Left hindlimb (tissue), 1 donor: ENCODE results near the gene KCNQ1OT1.

Source experiments
- DNase-seq: peaks from one replicate; pipeline ENCODE4 v3.0.0-alpha.2; 2018

The KCNQ1OT1 gene

DNA sequence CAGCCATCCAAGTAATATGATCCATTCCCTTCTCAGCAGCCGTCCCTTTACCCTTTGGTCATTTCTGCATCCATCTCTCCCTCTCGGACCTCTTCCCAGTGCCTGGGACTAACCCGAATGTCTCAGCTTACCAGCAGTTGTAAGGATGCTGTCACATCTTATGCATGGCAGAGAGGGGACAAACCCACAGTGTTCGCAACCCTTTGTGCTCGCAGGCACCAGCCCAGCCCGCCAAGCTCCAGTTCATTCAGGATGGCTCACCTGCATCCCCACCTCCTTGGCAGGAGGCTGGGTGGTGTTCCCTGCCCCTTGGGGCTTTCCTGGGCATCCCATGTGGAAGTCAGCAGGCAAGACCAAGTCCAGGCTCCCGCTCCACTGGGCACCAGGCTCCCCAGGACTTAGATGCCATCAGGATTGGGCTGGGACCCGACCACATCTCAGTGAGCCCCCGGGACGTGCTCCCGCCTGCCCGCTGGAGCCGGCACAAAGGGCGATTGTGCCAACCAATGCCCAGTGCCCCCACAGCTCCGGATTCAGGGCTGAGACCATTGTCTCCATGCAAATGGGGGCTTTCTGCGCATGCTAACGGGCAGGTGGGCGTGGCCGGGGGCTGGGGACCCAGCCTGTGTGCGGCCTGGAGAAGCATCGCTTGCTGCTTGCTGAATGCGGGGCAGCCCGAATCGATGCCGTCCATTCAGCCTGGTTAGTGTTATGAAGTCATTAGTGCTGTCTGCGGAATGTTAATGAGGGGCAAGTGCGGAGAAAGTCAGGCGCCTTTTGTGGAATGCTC lies 108.6 kb downstream of the KCNQ1OT1 start:
- DNase-seq = no peak

DNA sequence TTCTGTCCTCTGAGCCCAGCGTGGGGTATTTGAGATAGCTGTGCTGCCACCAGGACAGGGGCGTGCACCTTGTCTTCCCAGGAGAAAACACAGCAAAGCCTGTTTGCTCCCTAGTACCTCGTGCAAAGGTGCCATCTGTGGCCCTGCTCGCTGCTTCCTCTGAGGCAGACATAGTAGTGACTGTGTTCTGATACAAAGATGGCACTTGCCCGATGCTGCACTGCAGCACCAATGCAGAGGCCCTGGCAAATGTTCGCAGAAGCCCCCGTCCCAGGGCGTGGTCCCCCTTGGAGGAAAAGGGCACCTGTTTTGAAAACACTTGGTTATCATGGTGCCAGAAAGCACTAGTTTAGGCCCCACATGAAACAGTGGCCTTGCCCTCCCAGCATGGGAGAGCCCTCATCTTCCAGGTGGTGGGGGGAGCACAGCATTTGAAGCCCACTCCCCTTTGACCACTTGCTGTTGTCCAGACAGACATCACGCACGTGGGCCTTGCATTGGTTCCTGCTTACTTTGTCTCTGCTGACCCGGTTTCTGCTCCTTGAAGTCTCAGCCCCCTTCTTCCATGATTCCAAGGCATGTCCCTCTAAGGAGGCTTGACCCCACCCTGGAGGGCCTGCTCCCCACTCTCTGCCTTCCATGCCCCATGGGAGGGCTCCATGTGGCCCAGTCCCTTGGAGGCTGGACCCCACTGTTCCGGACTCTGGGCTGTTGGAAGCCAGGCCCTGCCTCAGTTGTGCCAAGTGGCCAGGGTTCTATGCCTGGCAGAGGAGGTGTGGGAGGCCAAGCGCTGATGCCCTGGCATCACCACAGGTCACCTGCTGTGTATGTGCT lies 109.4 kb downstream of the KCNQ1OT1 start:
- no peak for DNase-seq

DNA sequence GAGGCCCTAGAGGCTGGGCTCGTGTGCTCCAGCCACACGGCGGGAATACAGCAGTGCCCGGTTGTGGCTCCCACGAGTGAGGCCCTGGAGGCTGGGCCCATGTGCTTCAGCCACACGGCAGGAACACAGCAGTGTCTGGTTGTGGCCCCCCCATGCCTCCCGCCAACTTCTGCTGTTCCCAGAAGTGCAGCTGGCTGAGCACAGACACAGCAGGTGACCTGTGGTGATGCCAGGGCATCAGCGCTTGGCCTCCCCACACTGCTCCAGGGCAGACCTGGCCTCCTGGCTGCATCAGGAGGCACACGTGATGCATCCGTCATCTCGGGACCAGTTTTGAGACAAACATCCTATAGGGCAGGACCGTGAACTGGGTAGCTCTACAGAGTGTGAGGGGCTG lies 110.3 kb downstream of the KCNQ1OT1 start:
- peak; percentile 33 for DNase-seq

DNA sequence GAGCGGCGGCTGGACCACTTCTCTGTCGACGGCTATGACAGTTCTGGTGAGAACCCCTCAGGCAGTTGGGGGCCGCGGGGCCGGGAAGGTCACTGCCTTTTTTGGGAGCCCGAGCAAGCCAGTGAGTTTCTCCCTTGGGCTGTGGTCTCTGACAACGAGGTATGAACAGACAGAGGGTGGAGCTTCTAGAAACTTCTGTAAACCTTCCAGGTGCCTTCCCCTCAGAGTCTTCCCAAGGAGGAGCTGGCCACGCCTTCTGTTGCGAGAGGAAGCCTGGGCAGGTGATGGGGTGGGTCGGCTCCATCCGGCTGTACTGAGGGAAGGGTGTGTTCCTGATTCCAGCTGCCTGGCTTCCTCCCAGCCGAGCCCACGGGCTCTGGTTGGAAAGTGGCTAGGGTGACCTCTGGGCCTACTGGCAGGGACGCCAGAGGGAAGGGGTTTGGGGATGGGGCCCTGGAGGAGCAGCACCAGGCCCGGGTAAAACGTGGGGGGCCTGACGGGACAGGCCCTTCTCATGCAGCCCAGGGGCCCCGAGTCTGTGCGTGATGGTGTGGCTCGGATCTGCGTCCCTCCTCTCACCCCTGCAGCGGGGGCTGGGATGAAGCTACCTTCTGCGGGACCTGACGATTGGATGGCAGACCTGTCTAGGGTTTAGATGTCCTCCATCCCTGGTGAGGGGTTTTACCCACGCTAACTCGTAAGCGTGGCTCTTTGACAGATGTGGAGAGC lies 110.8 kb downstream of the KCNQ1OT1 start:
- DNase-seq = peak; percentile 38

DNA sequence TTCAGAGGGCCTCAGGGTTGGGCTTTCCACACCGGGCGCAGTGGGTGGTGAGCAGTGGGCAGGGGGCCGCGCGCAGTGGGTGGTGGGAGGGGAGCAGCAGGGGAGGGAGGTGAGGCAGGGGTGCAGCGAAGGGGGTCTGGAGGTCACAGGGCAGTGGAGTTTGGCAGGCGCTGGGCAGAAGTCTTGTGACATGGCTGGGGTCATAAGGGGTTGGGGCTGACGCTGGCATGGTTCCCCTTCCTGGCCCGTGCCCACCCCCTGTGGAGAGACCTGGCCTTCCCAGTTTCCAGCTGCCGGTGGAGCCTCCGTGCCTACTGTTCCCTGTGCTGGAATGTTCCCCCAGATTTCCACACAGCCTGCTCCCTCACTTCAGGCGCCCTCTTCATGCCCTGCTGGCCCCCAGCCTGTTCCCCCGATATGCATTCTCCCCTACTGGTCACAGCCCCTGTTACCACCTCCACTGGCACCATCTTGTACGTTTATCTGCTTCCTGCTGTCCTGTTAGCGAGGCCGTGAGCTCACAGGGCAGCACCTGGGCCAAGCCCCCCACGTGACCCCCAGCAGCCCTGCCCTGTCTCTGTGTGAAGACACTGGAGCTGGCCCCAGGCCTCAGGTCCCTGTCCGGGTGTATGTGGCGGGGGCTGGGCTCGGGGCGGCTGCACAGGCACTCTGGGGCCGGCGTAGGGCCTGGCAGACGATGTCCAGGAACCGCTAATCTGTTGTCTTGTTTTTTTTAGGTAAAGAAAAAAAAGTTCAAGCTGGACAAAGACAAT lies 111.6 kb downstream of the KCNQ1OT1 start:
- peak; percentile 28 for DNase-seq

DNA sequence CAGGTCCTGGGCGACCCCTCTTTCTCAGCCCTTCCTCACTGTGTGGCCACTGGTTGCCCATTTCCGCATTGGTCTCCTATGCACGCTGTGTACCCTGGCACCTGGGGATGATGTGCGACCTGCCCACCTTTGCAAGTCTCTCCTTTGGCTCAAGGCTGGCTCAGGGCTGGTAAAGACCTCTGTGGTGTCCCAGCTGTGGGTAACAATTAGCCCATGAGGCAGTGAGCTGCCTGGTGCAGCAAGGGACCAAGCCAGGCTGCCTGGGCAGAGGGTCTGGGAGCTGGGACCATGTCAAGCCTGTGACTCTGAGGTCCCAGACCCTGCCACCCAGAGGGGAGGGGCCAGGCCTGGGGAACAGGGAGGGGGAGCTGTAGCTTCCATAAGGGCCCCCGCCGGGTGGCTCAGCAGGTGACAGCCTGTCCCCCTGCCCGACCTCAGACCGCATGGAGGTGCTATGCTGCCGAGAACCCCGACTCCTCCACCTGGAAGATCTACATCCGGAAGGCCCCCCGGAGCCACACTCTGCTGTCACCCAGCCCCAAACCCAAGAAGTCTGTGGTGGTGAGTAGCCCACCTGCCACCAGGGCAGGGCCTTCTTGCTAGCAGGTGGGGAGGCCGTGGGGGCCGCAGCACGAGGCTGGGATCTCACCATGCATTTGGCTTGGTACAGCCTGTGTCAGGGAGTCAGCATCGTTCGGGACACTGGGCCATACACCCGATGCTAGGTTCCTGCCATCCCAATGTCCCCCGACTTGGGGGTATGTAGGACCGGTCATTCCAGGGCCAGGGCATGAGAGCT lies 112.5 kb downstream of the KCNQ1OT1 start:
- DNase-seq = peak; percentile 32

DNA sequence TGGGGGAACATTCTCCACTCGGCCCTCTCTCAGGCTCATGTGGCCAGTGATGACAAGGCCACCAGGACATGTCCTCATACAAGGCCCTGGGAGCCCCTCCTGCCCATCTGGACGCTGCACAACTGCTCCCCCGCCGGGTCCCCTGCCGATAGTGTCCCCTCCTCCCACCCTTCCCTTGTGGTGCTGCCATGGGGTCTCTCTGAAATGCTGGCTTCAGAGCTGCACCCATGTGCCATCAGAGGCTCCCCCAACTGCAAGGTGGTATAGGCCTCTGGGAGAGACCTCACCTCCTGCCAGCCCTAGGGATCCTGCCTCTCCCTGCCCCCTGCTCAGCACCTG lies 113.0 kb downstream of the KCNQ1OT1 start:
- peak; percentile 28 for DNase-seq

DNA sequence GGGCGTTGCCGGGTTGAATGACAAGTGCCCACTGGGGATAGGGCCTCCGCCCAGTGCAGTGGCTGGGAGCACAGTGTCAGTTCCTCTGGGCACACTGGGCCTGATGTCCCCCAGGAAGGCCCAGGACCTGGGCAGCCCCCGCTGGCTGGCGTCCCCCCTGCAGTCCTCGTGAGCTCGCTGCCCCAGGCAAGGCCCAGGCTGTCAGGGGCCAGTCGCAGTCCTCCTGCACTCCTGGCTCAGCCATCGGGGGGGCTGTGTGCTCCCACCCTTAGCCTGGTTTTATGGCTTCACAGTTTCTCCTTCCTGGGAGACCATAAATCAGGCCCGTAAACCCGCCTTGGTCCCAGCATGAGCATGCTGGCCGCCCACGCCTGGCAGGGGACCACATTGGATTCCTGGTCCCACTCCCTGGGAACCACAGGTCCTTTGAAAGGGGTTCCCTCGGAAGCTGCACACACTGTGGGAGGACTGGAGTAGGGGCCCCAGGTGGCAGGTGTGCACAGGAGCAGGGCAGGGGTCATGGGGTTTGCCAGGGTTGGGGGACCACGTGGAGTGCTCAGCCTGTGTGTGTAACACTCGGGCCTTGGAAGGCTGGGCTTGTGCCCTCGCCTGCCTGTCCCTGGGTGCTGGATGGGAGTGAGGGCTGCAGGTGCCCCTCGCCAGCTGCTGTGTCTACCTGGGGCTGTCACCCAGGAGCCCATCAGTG lies 113.6 kb downstream of the KCNQ1OT1 start:
- DNase-seq = peak; percentile 29

DNA sequence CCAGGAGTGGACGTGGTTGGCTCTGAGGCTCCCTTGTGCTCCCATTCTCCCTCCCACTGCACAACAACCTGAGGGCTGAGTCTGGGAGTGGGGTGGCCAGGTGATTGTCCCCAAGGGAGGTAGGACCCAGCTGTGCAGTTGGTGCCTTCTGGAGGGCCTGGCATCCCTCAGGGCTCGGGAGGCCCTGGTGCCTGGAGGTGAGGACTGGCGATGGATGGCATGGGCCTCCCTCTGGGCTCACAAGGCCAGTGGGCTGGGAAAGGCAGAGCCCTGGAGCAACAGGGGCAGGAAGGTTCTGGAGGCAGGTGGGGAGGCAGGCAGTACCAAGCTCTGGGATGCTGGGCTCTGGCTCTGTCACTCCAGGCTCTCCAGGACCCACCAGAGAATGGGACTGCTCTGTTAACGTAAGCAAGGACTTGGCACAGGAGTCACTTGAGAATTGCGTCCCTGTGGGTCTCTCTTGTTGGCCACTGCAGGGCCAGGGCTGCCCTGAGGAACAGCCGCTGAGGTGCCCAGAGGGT lies 114.2 kb downstream of the KCNQ1OT1 start:
- DNase-seq = no peak

DNA sequence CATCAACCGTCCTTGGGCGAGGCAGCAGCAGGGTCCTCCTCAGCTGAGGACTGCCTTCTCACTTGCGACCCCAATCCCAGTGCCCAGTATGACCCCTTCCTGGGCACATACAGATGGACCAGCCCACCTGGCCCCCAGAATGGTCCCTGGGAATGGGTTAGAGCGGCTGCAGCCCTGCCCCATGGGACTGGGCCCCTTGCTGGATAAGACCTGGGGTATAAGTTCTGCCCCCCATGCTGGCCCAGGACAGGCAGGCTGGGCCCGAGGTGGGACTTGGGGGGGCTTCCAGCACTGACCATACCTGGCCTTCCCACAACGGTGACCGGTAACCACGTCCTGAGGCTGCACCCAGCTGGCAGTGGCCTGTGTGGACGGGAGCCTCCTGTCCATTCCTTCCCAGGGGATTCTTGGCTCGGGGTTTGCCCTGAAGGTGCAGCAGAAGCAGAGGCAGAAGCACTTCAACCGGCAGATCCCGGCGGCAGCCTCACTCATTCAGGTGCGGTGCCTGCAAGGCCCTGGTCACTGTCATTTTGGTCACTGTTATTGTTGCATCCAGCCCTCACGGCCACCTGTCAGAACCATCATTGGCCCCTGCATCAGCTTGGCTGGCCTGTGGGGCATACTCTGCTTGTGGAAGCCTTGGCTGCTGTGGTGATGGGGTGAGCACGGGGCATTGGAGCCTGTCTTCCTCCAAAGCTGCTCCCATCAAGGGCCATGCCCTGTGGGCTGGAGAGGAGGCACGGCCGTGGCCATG lies 114.8 kb downstream of the KCNQ1OT1 start:
- peak; percentile 23 for DNase-seq

DNA sequence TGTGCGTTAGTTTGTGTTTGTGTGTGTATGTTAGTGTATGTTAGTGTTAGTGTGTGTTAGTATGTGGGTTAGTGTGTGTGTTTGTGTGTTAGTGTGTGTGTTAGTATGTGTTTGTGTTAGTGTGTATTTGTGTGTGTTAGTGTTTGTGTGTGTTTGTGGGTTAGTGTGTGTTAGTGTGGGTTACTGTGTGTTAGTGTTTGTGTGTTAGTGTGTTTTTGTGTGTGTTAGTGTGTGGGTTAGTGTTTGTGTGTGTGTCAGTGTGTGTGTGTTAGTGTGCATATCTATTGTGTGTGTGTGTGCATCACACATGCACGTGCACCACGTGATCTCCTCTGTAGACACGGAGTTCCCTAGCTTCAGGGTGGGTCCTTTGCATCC lies 115.4 kb downstream of the KCNQ1OT1 start:
- no peak for DNase-seq

DNA sequence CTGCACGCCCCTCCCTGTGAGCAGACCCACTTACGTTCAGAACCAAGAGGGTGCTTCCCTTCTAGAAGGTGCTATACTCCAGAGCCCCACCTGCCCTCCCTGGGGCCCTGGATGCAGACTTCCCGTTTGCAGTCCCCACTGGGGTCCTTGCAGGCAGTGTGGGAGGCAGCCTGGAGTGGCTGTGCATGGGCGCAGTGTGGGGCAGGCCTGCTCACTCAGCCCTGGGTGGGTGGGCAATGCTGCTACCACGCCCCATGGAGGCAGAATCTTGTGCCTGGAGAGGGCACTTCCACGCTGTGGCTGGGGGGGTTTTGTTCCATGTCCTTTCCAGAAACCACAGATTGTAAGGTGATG lies 116.2 kb downstream of the KCNQ1OT1 start:
- peak; percentile 28 for DNase-seq

DNA sequence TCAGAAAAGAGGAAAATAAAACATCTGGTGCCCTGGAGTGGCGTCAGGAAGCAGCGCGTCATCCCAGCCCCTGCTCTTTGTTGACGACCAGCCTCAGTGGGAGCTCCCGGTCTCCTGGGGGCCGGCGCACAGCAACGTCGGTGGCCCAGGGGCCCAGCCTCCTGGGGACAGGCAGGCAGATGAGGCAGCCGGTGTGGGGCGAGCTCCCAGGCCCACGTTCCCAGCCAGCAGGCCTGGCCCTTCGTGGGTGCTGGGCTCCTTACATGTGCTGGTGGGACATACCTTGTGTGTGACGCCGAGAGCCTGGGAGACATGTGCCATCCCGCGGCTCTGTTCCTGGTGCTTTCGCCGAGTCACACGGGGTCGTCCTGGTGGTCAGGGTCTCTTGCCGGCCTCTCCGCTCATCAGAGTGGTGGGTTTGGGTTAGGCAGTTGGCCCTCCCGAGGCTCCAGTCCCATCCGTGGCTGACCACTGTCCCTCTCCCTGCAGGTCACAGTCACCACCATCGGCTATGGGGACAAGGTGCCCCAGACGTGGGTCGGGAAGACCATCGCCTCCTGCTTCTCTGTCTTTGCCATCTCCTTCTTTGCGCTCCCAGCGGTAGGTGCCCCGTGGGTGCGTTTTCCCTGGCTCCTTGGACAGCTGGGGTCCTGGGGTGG lies 116.7 kb downstream of the KCNQ1OT1 start:
- DNase-seq = no peak

DNA sequence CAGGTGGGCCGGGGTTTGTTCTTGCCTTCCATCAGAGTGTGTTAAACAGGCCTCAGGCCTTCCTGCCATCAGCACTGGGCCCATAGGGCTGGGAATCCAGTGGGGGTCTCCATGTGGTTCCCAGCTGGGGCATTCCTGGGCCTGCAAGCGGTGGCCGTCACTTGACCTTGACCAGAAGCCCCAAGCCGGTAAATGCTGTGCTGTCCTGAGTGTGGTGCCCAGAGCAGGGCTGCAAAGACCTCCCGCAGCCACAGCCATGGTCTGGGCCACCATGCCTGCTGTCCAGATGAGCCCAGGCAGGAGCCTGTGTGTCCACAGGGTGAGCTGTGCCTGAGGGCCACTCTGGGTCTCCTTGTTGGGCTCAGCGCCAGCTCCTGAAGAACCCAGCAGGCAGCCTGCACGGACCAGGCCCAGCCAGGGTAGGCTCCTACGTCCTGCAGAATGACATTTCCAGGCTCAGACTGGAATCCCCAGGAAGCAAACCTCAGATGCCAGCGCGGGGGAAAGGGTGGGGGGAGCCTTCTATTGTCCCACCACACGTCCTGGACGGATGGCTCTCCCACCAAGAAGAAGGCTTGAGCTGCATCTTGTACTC lies 117.3 kb downstream of the KCNQ1OT1 start:
- peak; percentile 33 for DNase-seq

DNA sequence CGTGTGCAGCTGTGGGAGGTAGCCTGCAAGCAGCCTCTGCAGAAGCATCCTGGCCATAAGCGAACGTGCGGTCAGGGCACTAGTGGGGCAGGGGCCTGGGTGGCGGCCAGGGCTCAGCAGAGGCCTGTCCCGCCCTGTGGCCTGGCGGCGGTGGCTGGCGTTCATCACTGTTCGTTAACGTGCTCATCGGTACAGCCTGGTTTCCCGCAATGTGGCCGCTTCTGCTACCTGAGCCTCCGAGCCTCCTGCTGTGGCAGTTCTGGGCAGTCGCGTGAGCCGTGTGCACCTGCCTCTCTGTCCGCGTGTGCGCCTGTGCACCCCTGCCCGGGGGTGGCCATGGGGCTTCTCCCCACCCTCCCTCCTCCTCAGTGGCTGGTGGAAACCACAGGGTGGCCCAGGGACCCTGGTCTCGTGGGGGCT lies 117.9 kb downstream of the KCNQ1OT1 start:
- peak; percentile 20 for DNase-seq

DNA sequence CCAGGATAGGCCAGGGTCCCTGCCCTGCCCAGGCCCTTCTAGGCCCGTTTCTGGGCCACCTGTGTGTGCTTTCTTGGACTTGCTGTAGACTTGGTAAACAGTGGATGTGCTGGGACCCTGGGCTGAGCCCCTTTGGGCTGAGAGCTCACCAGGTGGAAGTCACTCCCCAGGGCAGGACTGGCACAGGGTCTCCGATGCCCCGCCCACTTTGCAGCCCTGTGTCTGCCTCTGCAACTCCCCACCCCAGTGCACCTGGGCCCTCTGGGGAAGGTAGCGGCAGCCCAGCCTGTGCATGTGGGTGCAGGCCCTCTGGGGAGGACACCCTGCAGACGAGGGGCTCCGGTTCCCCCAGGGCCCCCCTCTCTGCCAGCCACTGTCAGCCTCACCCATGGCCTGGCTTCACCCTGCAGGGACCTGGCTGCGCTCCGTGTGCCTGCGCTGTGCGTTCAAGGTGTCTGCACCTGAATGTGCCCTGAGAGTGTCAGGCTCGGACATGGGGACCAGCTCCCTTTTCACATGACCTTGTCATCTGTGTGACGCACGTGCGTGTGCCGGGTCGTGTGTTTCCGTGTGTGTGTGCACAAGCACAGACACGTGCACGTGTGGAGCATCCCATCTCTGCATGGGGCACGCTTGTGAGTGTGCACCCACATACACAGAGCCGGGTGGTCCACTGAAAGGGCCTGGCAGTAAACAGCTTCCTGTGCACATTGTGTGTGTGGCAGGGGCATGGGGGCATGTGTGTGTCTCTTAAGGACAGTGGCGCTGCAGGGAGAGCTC lies 118.5 kb downstream of the KCNQ1OT1 start:
- DNase-seq = peak; percentile 26

DNA sequence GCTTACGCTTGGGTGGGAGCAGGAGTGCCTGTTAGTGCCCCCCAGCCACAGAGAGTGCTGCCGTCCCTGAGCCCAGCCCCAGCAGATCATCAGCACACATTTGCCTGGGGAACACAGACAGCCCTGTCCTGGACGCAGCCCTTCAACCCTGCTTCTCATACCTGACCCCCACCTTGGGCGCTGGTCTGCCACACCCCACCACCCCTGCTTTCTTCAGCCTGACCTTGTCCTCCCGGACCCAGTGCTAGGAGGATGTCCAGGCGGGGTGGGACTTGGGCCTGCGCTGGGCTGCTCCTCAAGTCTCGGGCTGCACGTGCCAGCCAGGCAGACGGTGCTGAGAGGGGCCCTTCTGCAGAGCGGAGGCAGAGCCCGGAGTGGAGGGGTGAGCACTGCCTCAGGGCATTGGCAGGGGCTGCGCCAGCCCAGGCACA lies 119.2 kb downstream of the KCNQ1OT1 start:
- no peak for DNase-seq

DNA sequence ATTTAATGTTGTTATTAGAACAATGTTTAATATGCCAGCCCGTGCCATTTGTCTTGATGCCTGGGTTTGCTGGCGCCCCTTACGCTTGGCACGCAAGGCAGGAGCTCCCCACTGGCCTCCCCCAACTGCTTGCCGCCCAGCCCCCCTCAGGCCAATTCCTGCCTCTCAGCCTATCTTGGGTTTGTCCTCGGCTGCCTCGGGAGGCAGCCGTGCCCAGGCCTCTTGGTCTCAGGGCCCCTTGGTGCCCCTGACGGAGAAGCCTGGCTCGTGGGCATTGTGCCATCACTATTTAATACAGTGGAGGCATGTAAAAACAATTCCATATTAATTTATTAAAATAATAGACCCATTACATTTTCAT lies 119.8 kb downstream of the KCNQ1OT1 start:
- DNase-seq = no peak
